GM15510 (cell line): Measurements from ENCODE around the gene ABCA6.

Experiments used
- POLR2A ChIP-seq: IDR thresholded peaks from 3 replicates; pipeline ENCODE4 v1.6.1; 2011; ENCODE audit warnings: borderline replicate concordance; ENCODE audit not compliant: insufficient read length; ENCODE audit errors: extremely low read depth

The ABCA6 gene

DNA sequence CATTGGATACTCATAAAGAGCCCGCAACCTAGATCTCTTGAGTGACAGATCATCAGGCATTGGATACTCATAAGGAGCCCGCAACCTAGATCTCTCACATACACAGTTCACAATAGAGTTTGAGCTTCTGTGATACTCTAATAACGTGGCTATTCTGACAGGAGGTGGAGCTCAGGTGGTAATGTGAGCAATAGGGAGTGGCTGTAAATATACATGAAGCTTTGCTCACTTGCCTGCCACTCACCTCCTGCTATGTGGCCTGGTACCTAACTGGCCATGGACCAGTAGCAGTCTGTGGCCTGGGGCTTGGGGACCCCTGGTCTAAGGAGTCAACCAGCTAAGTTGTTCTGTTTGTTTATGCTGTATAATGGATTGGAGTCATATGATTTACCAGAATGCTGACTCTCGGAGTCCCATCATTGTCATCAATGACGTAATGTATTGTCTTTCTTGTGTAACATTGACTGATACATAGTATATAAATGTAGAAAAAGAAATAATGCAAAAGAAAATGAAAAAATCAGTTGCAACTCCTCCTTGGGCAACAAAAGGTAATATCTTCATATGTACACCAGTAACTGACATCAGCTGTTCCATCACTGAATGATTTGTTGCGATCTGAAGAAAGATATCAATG is 98.5 kb downstream of the ABCA6 start:
- TF ChIP-seq POLR2A, result no peak

DNA sequence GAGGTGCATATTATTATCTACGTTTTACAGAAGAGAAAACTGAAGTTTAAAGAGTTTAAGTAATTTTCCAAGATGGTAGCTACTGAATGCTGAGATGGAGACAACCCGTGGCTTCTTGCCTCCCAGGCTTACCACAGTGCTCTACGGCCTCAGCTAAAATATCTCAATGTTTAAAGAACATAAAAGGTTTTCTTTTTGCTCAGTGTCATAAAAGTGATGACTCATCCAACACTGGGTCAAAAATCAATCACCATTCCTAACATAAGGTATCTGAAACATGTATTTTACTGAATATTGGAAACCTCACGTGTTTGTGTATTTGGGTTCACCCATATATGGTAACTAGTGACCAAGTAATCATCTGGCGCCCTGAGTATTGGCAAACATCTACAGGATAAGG is 99.4 kb downstream of the ABCA6 start:
- TF ChIP-seq POLR2A, result no peak

DNA sequence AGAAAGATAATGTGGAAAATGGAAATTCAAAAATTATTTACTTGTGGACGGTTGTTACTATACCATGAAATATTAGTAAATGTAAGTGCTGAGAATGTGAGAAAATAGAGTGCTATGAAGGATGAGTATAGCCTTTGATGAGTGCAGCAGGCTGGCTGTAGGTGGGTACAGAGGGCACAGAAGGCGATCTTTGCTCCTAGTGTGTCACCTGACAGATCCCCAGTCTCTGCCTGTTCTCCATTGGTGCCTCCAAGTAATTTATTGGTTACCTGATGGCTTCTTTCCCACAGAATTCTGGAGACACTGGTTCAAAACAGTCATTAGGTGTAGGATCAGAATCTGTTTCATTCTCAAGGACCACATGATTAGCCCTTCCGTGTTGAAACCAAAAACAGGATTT is 109.9 kb downstream of the ABCA6 start:
- no peak for TF ChIP-seq POLR2A

DNA sequence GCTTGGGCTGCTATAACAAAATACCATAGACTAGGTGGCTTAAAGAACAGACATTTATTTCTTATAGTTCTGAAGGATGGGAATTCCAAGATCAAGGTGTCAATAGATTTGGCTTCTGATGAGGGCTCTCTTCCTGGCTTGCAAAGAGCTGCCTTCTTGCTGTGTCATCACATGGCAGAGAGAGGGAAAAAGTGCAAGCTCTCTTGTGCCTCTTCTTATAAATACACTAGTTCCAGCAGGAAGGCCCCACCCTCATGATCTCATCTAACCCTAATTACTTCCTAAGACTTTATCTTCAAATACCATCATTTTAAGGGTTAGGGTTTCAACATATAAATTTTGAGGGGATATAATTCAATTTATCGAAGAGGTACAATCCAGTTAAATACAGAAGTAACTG is 111.5 kb downstream of the ABCA6 start:
- no peak for TF ChIP-seq POLR2A
